NB4 (cell line): ENCODE results near the gene LPP.

Experiments
- DNase-seq: peaks from one replicate; pipeline ENCODE4 v3.0.0; 2010; ENCODE audit warnings: low read depth
- H3K4me3 ChIP-seq: one replicate; pipeline ENCODE4 v1.5.1; 2011; ENCODE audit warnings: mild to moderate bottlenecking, low read depth, low read length, moderate library complexity
- CTCF ChIP-seq: IDR thresholded peaks from one replicate; pipeline ENCODE4 v1.5.1; 2012; ENCODE audit warnings: low read depth, low read length
- MYC ChIP-seq: IDR thresholded peaks from 2 replicates; pipeline ENCODE4 v1.6.1; 2011; ENCODE audit warnings: low read depth, low read length
- POLR2A ChIP-seq: IDR thresholded peaks from 2 replicates; pipeline ENCODE4 v1.6.1; 2011; ENCODE audit warnings: mild to moderate bottlenecking; ENCODE audit not compliant: insufficient read length; ENCODE audit errors: extremely low read depth
- TF ChIP-seq, protein P1 (sequence below): IDR thresholded peaks from 2 replicates; pipeline ENCODE4 v1.6.1; 2011; ENCODE audit warnings: low read depth, low read length

The LPP gene

DNA sequence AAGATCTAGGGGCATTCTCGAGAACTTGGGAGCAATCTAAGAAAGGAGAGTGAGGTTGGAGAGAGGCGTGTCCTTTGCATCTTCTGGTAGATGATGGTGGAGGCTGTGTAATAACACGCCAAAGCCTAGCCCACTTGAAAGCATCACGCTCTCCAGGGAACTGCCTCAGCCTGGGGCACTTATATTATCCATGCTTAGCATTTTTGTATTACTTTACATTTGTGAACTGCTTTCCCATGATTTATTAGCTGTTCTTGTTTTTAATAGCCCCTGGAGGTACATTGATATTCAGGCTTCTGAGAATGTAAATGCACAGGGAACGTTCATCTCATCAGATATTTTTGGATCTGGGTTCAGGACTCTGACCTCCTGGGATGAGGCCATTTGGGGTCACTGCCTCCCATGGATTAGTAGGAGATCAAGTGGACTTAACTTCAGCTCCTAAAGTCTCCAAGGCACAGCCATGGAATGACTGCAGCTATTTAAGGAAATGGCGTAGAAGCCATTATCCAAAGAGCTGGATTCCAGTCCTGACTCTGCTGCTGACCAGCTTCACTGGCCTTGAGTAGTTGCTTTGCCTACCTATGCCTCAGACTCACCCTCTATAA lies 124.9 kb downstream of the LPP start:
- DNase-seq, result no peak
- TF ChIP-seq POLR2A (no peak), MYC (no peak), CTCF (no peak)
- TF ChIP-seq, protein P1, sequence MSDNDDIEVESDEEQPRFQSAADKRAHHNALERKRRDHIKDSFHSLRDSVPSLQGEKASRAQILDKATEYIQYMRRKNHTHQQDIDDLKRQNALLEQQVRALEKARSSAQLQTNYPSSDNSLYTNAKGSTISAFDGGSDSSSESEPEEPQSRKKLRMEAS, result no peak
- H3K4me3 ChIP-seq, result no peak overlapping the region

GRCh38 chr3:188279502-188280335 lies 125.8 kb downstream of the LPP start:
- DNase-seq, result no peak
- TF ChIP-seq, protein P1, result no peak
- TF ChIP-seq CTCF, result no peak
- TF ChIP-seq POLR2A, result no peak
- no peak for TF ChIP-seq MYC
- no peak overlapping the region for H3K4me3 ChIP-seq

DNA sequence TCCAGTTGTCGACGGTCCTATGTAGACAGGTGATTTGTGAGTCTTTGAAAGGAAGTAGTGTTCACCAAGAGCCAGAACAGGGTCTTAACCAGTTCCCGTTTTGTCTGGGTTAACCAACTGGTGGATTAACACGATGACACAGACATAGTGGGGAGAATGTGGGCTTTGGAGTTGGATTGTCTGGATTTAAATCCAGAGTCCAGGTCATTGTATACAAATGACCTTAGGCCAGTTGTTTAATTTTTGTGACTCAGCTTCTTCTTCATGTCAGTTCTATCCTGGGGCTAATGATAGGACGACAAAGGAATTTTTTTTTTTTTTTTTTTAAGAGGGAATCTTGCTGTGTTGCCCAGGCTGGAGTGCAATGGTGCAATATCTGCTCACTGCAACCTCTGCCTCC lies 126.7 kb downstream of the LPP start:
- no peak for DNase-seq
- no peak overlapping the region for H3K4me3 ChIP-seq
- TF ChIP-seq MYC (no peak), POLR2A (no peak), CTCF (no peak)
- TF ChIP-seq, protein P1, result no peak

GRCh38 chr3:188282871-188283270 lies 128.9 kb downstream of the LPP start:
- H3K4me3 ChIP-seq, result no peak overlapping the region
- TF ChIP-seq POLR2A, result no peak
- no peak for TF ChIP-seq CTCF
- TF ChIP-seq MYC, result no peak
- TF ChIP-seq, protein P1, result no peak
- no peak for DNase-seq

GRCh38 chr3:188283347-188283746 lies 129.4 kb downstream of the LPP start:
- DNase-seq, result peak; percentile 11
- no peak for TF ChIP-seq CTCF
- TF ChIP-seq, protein P1, result no peak
- TF ChIP-seq POLR2A, result no peak
- TF ChIP-seq MYC, result no peak

More at GRCh38 chr3:188283347-188283746, 129.4 kb downstream of the LPP start:
- no peak overlapping the region for H3K4me3 ChIP-seq
